ENCODE data around the gene FIGNL2.
"Not testable (repeated sequence)": the region's sequence is repeated elsewhere in the genome, so short reads cannot be mapped to it uniquely, and the experiment has no call there.

The FIGNL2 gene

GRCh38 chr12:51820526-51821439, 27.7 kb downstream of the FIGNL2 start:
- in situ Hi-C loops (cut with MboI; ENCODE audit: low sequenced_read_pairs), result no loop called here

- in situ Hi-C loops (cut with MboI; ENCODE audit: low sequenced_read_pairs), result no loop called here
Observed at GRCh38 chr12:51819736-51820525, 28.6 kb downstream of the FIGNL2 start.

GRCh38 chr12:51818566-51819300, 29.8 kb downstream of the FIGNL2 start:
- in situ Hi-C loops (cut with MboI; ENCODE audit: low sequenced_read_pairs), result no loop called here

GRCh38 chr12:51818086-51818485, 30.4 kb downstream of the FIGNL2 start:
- in situ Hi-C loops (cut with MboI; ENCODE audit: low sequenced_read_pairs), result no loop called here

- in situ Hi-C loops (cut with MboI; ENCODE audit: low sequenced_read_pairs), result no loop called here
Observed at GRCh38 chr12:51817027-51817953, 31.2 kb downstream of the FIGNL2 start.

GRCh38 chr12:51815571-51815970, 32.9 kb downstream of the FIGNL2 start:
- in situ Hi-C loops (cut with MboI; ENCODE audit: low sequenced_read_pairs), result no loop called here

GRCh38 chr12:51814311-51815088, 34.0 kb downstream of the FIGNL2 start:
- in situ Hi-C loops (cut with MboI; ENCODE audit: low sequenced_read_pairs), result no loop called here

- in situ Hi-C loops (cut with MboI; ENCODE audit: low sequenced_read_pairs), result no loop called here
Observed at GRCh38 chr12:51813931-51814310, 34.6 kb downstream of the FIGNL2 start.

- in situ Hi-C loops (cut with MboI; ENCODE audit: low sequenced_read_pairs), result no loop called here
Observed at GRCh38 chr12:51812871-51813270, 35.6 kb downstream of the FIGNL2 start.

- in situ Hi-C loops (cut with MboI; ENCODE audit: low sequenced_read_pairs), result no loop called here
Observed at GRCh38 chr12:51811203-51812202, 37.0 kb downstream of the FIGNL2 start.

- in situ Hi-C loops (cut with MboI; ENCODE audit: low sequenced_read_pairs), result no loop called here
Observed at GRCh38 chr12:51809193-51809592, 39.3 kb downstream of the FIGNL2 start.

GRCh38 chr12:51806896-51807295, 41.6 kb downstream of the FIGNL2 start:
- in situ Hi-C loops (cut with MboI; ENCODE audit: low sequenced_read_pairs), result no loop called here

- in situ Hi-C loops (cut with MboI; ENCODE audit: low sequenced_read_pairs), result no loop called here
Observed at GRCh38 chr12:51801027-51801426, 47.5 kb downstream of the FIGNL2 start.

GRCh38 chr12:51798501-51798900, 50.0 kb downstream of the FIGNL2 start:
- in situ Hi-C loops (cut with MboI; ENCODE audit: low sequenced_read_pairs), result no loop called here

- in situ Hi-C loops (cut with MboI; ENCODE audit: low sequenced_read_pairs), result not testable (repeated sequence)
Observed at GRCh38 chr12:51798051-51798450, 50.5 kb downstream of the FIGNL2 start.

GRCh38 chr12:51797301-51797700, 51.2 kb downstream of the FIGNL2 start:
- in situ Hi-C loops (cut with MboI; ENCODE audit: low sequenced_read_pairs), result no loop called here

GRCh38 chr12:51793201-51793600, 55.3 kb downstream of the FIGNL2 start:
- in situ Hi-C loops (cut with MboI; ENCODE audit: low sequenced_read_pairs), result no loop called here

- in situ Hi-C loops (cut with MboI; ENCODE audit: low sequenced_read_pairs), result no loop called here
Observed at GRCh38 chr12:51792417-51792816, 56.1 kb downstream of the FIGNL2 start.
